A375 (cell line): Measurements from ENCODE around the gene CDRT15. TPM values are rescaled to one million over a fixed set of nuclear protein-coding genes. Genes with fewer than 3 reads are reported as not detected.

Experiments
- total RNA-seq: library from RNA; depleted of rRNA; stranded (reverse); fragments of >200 nt; shearing (Covaris generic); gene quantifications from 2 replicates; pipeline ENCODE4 v1.2.3, GENCODE V29; 2014; rRNA removed

The CDRT15 gene
- total RNA-seq = not detected in 2 replicates

GRCh38 chr17:14236762-14237161 is at the start of gene CDRT15:
Gene CDRT15 (minus strand): TSS chr17:14236862. CDS start chr17:14236833, 29 bp downstream.

Other genes with a start within 250 kb of the CDRT15 start
- 24.8 and 28.4 TPM in 2 replicates for gene COX10, start 167.4 kb downstream of the CDRT15 start, total RNA-seq
- 1.7 and 4.2 TPM in 2 replicates for gene HS3ST3B1, start 64.2 kb upstream of the CDRT15 start, total RNA-seq